Right lobe of liver (tissue), 5 donors: Measurements from ENCODE around the gene CAT. TPM values are rescaled to one million over a fixed set of nuclear protein-coding genes. Genes with fewer than 3 reads are reported as not detected.

Source experiments
- small RNA-seq, 2 experiments: library from RNA; depleted of rRNA; stranded (forward); fragments of <200 nt; gene quantifications; one replicate each; pipeline ENCODE3, GENCODE V24; 2016
- total RNA-seq, 6 experiments: library from RNA; depleted of rRNA in 2 of 6; stranded (reverse); fragments of >200 nt in 2 of 6; fragmentation: NEBNext Ultra II Directional in 3 of 6; extraction: Animal tissue kit (Norgen Biotek cat#: 25700) in 3 of 6; gene quantifications; one replicate each; pipeline versions ENCODE4 v1.1.0 to v1.2.4, GENCODE V29; 2016 to 2023
- donor health status: DM: no; HTN: no; CAD: no.
- donor health status: DM: no; HTN: no; CAD: no.
- donor health status: DM: no; HTN: yes; CAD: no.
- donor health status: DM: no; HTN: yes; CAD: no.

Gene CAT
- total RNA-seq, 6 experiments from 2014 or later: 212 to 450 (median 330) TPM

Small RNA genes within 50 kb of the gene (small RNA-seq; reads per million reads assigned to genes)
- 0 reads per million in 2 experiments for gene AL035079.1

Other genes starting within 250 kb of the CAT start
- gene ABTB2, start 80.9 kb upstream of the CAT start, total RNA-seq: 10 to 100 TPM in 3 of 6 experiments, 1 to 10 TPM in 3; 6.0 to 14.9 (median 10.0) TPM
- under 1 TPM in 2 of 6 experiments, not detected in 4; 0.09 to 0.22 TPM for gene ELF5, start 74.9 kb downstream of the CAT start, total RNA-seq
- gene EHF, start 182.2 kb downstream of the CAT start, total RNA-seq: 1 to 10 TPM in 5 of 6 experiments, under 1 TPM in 1; 1.00 to 3.3 (median 1.5) TPM